HuH-7.5 (cell line): ENCODE measurements around the gene POLK.
A peak's percentile ranks its signal among the peaks of the same experiment; 100 is the strongest.
"Not testable (repeated sequence)": the region's sequence is repeated elsewhere in the genome, so short reads cannot be mapped to it uniquely, and the experiment has no call there.

Source experiments
- DNase-seq: peaks from one replicate; pipeline ENCODE4 v3.0.0; 2011; ENCODE audit warnings: low spot score

The POLK gene

GRCh38 chr5:75510836-75511434, 756 bp upstream of the POLK start:
- peak; percentile 20 for DNase-seq

- DNase-seq: no peak
These were observed 838 bp downstream of the POLK start for GRCh38 chr5:75512383-75513074.

GRCh38 chr5:75513841-75514240, 2.1 kb downstream of the POLK start:
- DNase-seq: no peak

GRCh38 chr5:75514323-75514722, 2.6 kb downstream of the POLK start:
- no peak for DNase-seq

- no peak for DNase-seq
These were observed 8.1 kb downstream of the POLK start for GRCh38 chr5:75519761-75520160.

GRCh38 chr5:75521195-75521594, 9.5 kb downstream of the POLK start:
- no peak for DNase-seq

- DNase-seq: no peak
These were observed 10.3 kb downstream of the POLK start for GRCh38 chr5:75522025-75522424.

GRCh38 chr5:75522542-75522941, 10.9 kb downstream of the POLK start:
- no peak for DNase-seq

GRCh38 chr5:75523275-75523674, 11.6 kb downstream of the POLK start:
- no peak for DNase-seq

GRCh38 chr5:75524071-75524470, 12.4 kb downstream of the POLK start:
- no peak for DNase-seq

- DNase-seq: no peak
These were observed 12.9 kb downstream of the POLK start for GRCh38 chr5:75524591-75524990.

GRCh38 chr5:75525344-75525743, 13.7 kb downstream of the POLK start:
- DNase-seq: no peak

GRCh38 chr5:75526070-75526469, 14.4 kb downstream of the POLK start:
- DNase-seq: no peak

- no peak for DNase-seq
These were observed 17.5 kb downstream of the POLK start for GRCh38 chr5:75529185-75529584.

- no peak for DNase-seq
These were observed 20.5 kb downstream of the POLK start for GRCh38 chr5:75532190-75532589.

GRCh38 chr5:75533716-75534115, 22.0 kb downstream of the POLK start:
- DNase-seq: not testable (repeated sequence)

GRCh38 chr5:75534734-75535133, 23.0 kb downstream of the POLK start:
- DNase-seq: no peak

- no peak for DNase-seq
These were observed 24.5 kb downstream of the POLK start for GRCh38 chr5:75536147-75536546.

- DNase-seq: no peak
These were observed 25.1 kb downstream of the POLK start for GRCh38 chr5:75536694-75537360.

- no peak for DNase-seq
These were observed 26.5 kb downstream of the POLK start for GRCh38 chr5:75538211-75538610.

GRCh38 chr5:75545131-75545530, 33.4 kb downstream of the POLK start:
- no peak for DNase-seq

GRCh38 chr5:75546830-75547229, 35.1 kb downstream of the POLK start:
- no peak for DNase-seq

- no peak for DNase-seq
These were observed 36.1 kb downstream of the POLK start for GRCh38 chr5:75547812-75548211.

GRCh38 chr5:75550597-75550996, 38.9 kb downstream of the POLK start:
- no peak for DNase-seq
